HEK293 (cell line): ENCODE results near the gene SLC29A3.

Experiments
- CTCF ChIA-PET: fragments of 350-600 bp; formaldehyde crosslinking; extraction: SDS; loops from one replicate; lab custom pipeline; 2021; ENCODE audit warnings: antibody characterized with exemption; lab: Yijun Ruan, JAX
- POLR2A ChIA-PET: fragments of 300-600 bp; formaldehyde crosslinking; extraction: SDS; loops from one replicate; lab custom pipeline; 2020; ENCODE audit warnings: antibody characterized with exemption, inconsistent platforms; lab: Yijun Ruan, JAX
- H3K27ac ChIP-seq: fragments of 200-500 bp; sonication (Bioruptor generic); 2 replicates; pipeline ENCODE4 v1.5.1; 2014; ENCODE audit warnings: low read depth, low read length, control low read depth, inconsistent platforms; ENCODE audit errors: extremely low read depth
- H3K36me3 ChIP-seq, 2 experiments: fragments of 200-500 bp in 1 of 2; sonication (Bioruptor generic) in 1 of 2; 1 replicate in 1 of 2; 2 replicates in 1 of 2; pipeline ENCODE4 v1.5.1; 2014 to 2017; ENCODE audit warnings: inconsistent platforms in 2 of 2, low read length in 2 of 2; ENCODE audit not compliant: control insufficient read depth in 2 of 2, insufficient read depth in 1 of 2
- H3K4me1 ChIP-seq: fragments of 200-500 bp; sonication (Bioruptor generic); 2 replicates; pipeline ENCODE4 v1.5.1; 2014; ENCODE audit warnings: mild to moderate bottlenecking, low read length, inconsistent platforms; ENCODE audit not compliant: control insufficient read depth, insufficient read depth
- H3K4me3 ChIP-seq: 2 replicates; pipeline ENCODE4 v1.5.1; 2011; ENCODE audit warnings: low read depth, mild to moderate bottlenecking, control low read depth, low read length, moderate library complexity
- H3K9me3 ChIP-seq: fragments of 200-500 bp; sonication (Bioruptor generic); 2 replicates; pipeline ENCODE4 v1.5.1; 2014; ENCODE audit warnings: low read depth, low read length, inconsistent platforms; ENCODE audit not compliant: control insufficient read depth, insufficient read depth
- CTCF ChIP-seq: fragments of 450-650 bp; formaldehyde crosslinking; IDR thresholded peaks from 2 replicates; pipeline ENCODE4 v1.5.1; 2016; ENCODE audit warnings: missing biosample characterization, missing genetic modification characterization
- EGR2 ChIP-seq: fragments of 450-650 bp; formaldehyde crosslinking; IDR thresholded peaks from 2 replicates; pipeline ENCODE4 v1.5.1; 2016; ENCODE audit warnings: low read depth, missing biosample characterization, missing genetic modification characterization
- MYNN ChIP-seq: fragments of 450-650 bp; formaldehyde crosslinking; IDR thresholded peaks from 2 replicates; pipeline ENCODE4 v1.5.1; 2016; ENCODE audit warnings: missing biosample characterization, missing genetic modification characterization, borderline replicate concordance
- PRDM1 ChIP-seq: fragments of 450-650 bp; formaldehyde crosslinking; IDR thresholded peaks from 2 replicates; pipeline ENCODE4; 2016; ENCODE audit warnings: missing biosample characterization, missing genetic modification characterization
- RBAK ChIP-seq: fragments of 450-650 bp; formaldehyde crosslinking; IDR thresholded peaks from 2 replicates; pipeline ENCODE4 v1.5.1; 2016; ENCODE audit warnings: missing biosample characterization, missing genetic modification characterization
- REPIN1 ChIP-seq: fragments of 450-650 bp; formaldehyde crosslinking; IDR thresholded peaks from 2 replicates; pipeline ENCODE4 v1.5.1; 2017; ENCODE audit warnings: missing biosample characterization, missing genetic modification characterization, low read depth
- ZBTB10 ChIP-seq: fragments of 450-650 bp; formaldehyde crosslinking; IDR thresholded peaks from 2 replicates; pipeline ENCODE4 v1.5.1; 2016; ENCODE audit warnings: missing biosample characterization, missing genetic modification characterization
- ZBTB11 ChIP-seq: fragments of 450-650 bp; formaldehyde crosslinking; conservative IDR thresholded peaks from 2 replicates; pipeline ENCODE4 v1.5.1; 2016; ENCODE audit warnings: low read depth, missing biosample characterization, missing genetic modification characterization
- ZBTB20 ChIP-seq: fragments of 450-650 bp; formaldehyde crosslinking; IDR thresholded peaks from 2 replicates; pipeline ENCODE4 v1.5.1; 2016; ENCODE audit warnings: missing biosample characterization, missing genetic modification characterization
- ZFHX2 ChIP-seq: fragments of 450-650 bp; formaldehyde crosslinking; conservative IDR thresholded peaks from 2 replicates; pipeline ENCODE4 v1.5.1; 2016; ENCODE audit warnings: missing biosample characterization, missing genetic modification characterization
- ZFP69B ChIP-seq: fragments of 450-650 bp; formaldehyde crosslinking; IDR thresholded peaks from 2 replicates; pipeline ENCODE4 v1.5.1; 2016; ENCODE audit warnings: missing biosample characterization, missing genetic modification characterization
- ZIC2 ChIP-seq: fragments of 450-650 bp; formaldehyde crosslinking; IDR thresholded peaks from 2 replicates; pipeline ENCODE4 v1.5.1; 2016; ENCODE audit warnings: missing biosample characterization, missing genetic modification characterization
- ZNF221 ChIP-seq: fragments of 450-650 bp; formaldehyde crosslinking; IDR thresholded peaks from 2 replicates; pipeline ENCODE4 v1.5.1; 2017; ENCODE audit warnings: missing biosample characterization, missing genetic modification characterization, borderline replicate concordance
- ZNF274 ChIP-seq, 2 experiments: fragments of 200-500 bp in 1 of 2; fragments of 450-650 bp in 1 of 2; sonication (Bioruptor generic) in 1 of 2; formaldehyde crosslinking in 1 of 2; IDR thresholded peaks; 2 replicates each; pipeline versions ENCODE4 v1.5.1 to v1.6.1; 2014 to 2016; ENCODE audit warnings: borderline replicate concordance in 1 of 2, inconsistent platforms in 1 of 2, low read length in 1 of 2, missing biosample characterization in 1 of 2, missing genetic modification characterization in 1 of 2
- ZNF404 ChIP-seq: fragments of 450-650 bp; formaldehyde crosslinking; IDR thresholded peaks from 2 replicates; pipeline ENCODE4 v1.5.1; 2017; ENCODE audit warnings: missing biosample characterization, missing genetic modification characterization
- ZNF548 ChIP-seq: fragments of 450-650 bp; formaldehyde crosslinking; IDR thresholded peaks from 2 replicates; pipeline ENCODE4 v1.5.1; 2016; ENCODE audit warnings: missing biosample characterization, missing genetic modification characterization
- ZNF580 ChIP-seq: fragments of 450-650 bp; formaldehyde crosslinking; IDR thresholded peaks from 2 replicates; pipeline ENCODE4 v1.5.1; 2016; ENCODE audit warnings: missing biosample characterization, missing genetic modification characterization
- ZNF600 ChIP-seq: fragments of 450-650 bp; formaldehyde crosslinking; IDR thresholded peaks from 2 replicates; pipeline ENCODE4 v1.5.1; 2016; ENCODE audit warnings: missing biosample characterization, missing genetic modification characterization
- ZNF629 ChIP-seq: fragments of 450-650 bp; formaldehyde crosslinking; IDR thresholded peaks from 2 replicates; pipeline ENCODE4 v1.5.1; 2017; ENCODE audit warnings: missing biosample characterization, missing genetic modification characterization
- ZNF660 ChIP-seq: fragments of 450-650 bp; IDR thresholded peaks from 2 replicates; pipeline ENCODE4 v1.5.1; 2018; ENCODE audit warnings: missing biosample characterization, mild to moderate bottlenecking, missing genetic modification characterization
- ZNF664 ChIP-seq: fragments of 450-650 bp; formaldehyde crosslinking; IDR thresholded peaks from 2 replicates; pipeline ENCODE4 v1.5.1; 2016; ENCODE audit warnings: missing biosample characterization, missing genetic modification characterization
- ZNF777 ChIP-seq: fragments of 450-650 bp; formaldehyde crosslinking; IDR thresholded peaks from 2 replicates; pipeline ENCODE4 v1.5.1; 2017; ENCODE audit warnings: missing biosample characterization, missing genetic modification characterization, borderline replicate concordance

The SLC29A3 gene

GRCh38 chr10:71269301-71270288 lies 49.5 kb upstream of the SLC29A3 start (continued):
- no peak for TF ChIP-seq ZBTB11 (tag by site-specific recombination)
- TF ChIP-seq ZNF221: no peak
- peak; percentile 50; the same call in 1 of the 2 replicates for TF ChIP-seq ZNF629
- TF ChIP-seq ZIC2 (tag by site-specific recombination): no peak
- TF ChIP-seq ZNF664 (tag by site-specific recombination): no peak
- peak; percentile 31; the same call in 1 of the 2 replicates for TF ChIP-seq ZNF548 (tag by site-specific recombination)
- TF ChIP-seq ZNF580 (tag by site-specific recombination): no peak
- no peak for TF ChIP-seq ZNF274 (IDR thresholded peaks at IDR 0.05; ENCODE audit: low read length)
- no peak for TF ChIP-seq ZNF274 (tag by site-specific recombination; IDR thresholded peaks at IDR 0.05; ENCODE audit: borderline replicate concordance)
- no peak for TF ChIP-seq ZNF404 (tag by site-specific recombination)
- TF ChIP-seq CTCF (tag by site-specific recombination): peak; percentile 34; the same call in 1 of the 2 replicates
- 0 out of 2 replicates have a peak, but pooled peaks have one; percentile 15 for TF ChIP-seq MYNN
- peak; percentile 87 for TF ChIP-seq ZFHX2 (tag by site-specific recombination)
- TF ChIP-seq EGR2 (tag by site-specific recombination): peak; percentile 84
- peak; percentile 94 for TF ChIP-seq ZBTB20 (tag by site-specific recombination)
- peak; percentile 88 for TF ChIP-seq PRDM1 (tag by site-specific recombination)
- TF ChIP-seq REPIN1 (tag by site-specific recombination): no peak
- TF ChIP-seq ZFP69B (tag by site-specific recombination): peak; percentile 12; the same call in 1 of the 2 replicates

- POLR2A ChIA-PET: no interaction called here
- CTCF ChIA-PET: interaction anchor here (0.6 to 2.5 kb wide), 31 partner anchors 10 to 967 kb away, joined by 3 to 20 read pairs (median 4); no protein-coding TSS in a partner anchor
- H3K4me3 ChIP-seq: no peak overlapping the region
- no peaks in the 10 kb centered on the region for H3K9me3 ChIP-seq
- peaks cover 0 to 6% of the 10 kb centered on the region in 2 experiments; a peak in 1 of 3 replicates for H3K36me3 ChIP-seq
- H3K4me1 ChIP-seq: no peaks in the 10 kb centered on the region; the same call in 1 of the 2 replicates
- no peak overlapping the region for H3K27ac ChIP-seq
- TF ChIP-seq ZNF660 (tag by site-specific recombination) (0 out of 2 replicates have a peak, but pooled peaks have one; percentile 43), RBAK (tag by site-specific recombination) (no peak), CTCF (tag by site-specific recombination) (peak; percentile 29; the same call in 1 of the 2 replicates), ZNF600 (tag by site-specific recombination) (peak; percentile 4; the same call in 1 of the 2 replicates), ZBTB10 (tag by site-specific recombination) (no peak), ZNF777 (tag by site-specific recombination) (no peak)
These were observed 48.5 kb upstream of the SLC29A3 start for GRCh38 chr10:71270301-71271220.
